Measurements from ENCODE around the gene BUB1B. TPM values are rescaled to one million over a fixed set of nuclear protein-coding genes. Genes with fewer than 3 reads are reported as not detected.
A peak's percentile ranks its signal among the peaks of the same experiment; 100 is the strongest.
"Not testable (repeated sequence)": the region's sequence is repeated elsewhere in the genome, so short reads cannot be mapped to it uniquely, and the experiment has no call there.

Gene BUB1B
- 10 to 100 TPM in 1 of 6 donors, 1 to 10 TPM in 3, under 1 TPM in 1, not detected in 1; 0.79 to 12.1 (median 2.7) TPM for total RNA-seq

DNA sequence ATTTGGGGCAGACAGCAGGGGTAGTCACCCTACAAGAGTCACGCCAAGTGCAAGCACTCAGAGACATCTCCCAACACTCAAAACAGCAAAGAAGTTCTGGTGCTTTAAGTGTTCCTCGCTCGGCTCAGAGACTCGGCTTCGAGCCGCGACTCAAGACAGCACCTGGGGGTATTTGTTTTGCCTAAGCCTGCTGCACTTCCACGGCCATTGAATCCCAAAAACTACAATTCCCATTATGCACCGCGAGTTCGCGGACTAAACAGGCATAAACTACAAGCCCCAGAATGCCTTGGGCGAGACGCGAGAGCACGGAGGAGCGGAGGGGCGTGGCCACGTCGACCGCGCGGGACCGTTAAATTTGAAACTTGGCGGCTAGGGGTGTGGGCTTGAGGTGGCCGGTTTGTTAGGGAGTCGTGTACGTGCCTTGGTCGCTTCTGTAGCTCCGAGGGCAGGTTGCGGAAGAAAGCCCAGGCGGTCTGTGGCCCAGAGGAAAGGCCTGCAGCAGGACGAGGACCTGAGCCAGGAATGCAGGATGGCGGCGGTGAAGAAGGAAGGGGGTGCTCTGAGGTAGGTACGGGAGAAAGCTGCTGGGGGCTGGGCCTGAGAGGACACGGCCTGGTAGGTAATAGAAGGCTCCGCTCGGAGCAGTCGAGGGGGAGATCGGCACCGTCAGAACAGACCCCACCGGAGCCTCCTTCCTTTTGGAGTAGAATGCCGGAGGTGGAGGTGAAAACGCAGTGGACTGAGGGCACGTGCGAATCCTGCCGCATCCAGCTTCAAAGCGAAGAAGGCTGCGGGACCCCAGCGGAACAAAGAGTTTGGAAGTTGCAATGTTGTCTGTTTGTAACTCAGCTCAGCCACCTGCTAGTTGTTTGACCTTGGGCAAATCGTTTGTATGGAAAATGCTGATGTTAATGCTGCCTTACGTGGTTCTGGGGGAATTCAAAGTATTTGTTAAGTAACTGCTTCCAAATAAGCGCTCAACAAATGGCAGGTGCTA is at the start of gene BUB1B:
Gene BUB1B (plus strand): TSS at position 381 of the 1,000 bp plus-strand sequence. CDS start 152 bp downstream, at position 533.
- DNase-seq (peak; percentile 93 to 97), ATAC-seq (ENCODE audit: low FRiP score in 2 of 2) (peak; percentile 95 to 99)
- Histone ChIP-seq H3K4me1 (peaks cover 9 to 17% (median 11%) of the 10 kb centered on the region in 4 donors), H3K36me3 (no peaks in the 10 kb centered on the region), H3K27ac (no peak within 1 kb of the TSS), H3K9me3 (no peaks in the 10 kb centered on the region), H3K27me3 (no peaks in the 10 kb centered on the region), H3K4me3 (peak within 1 kb of the TSS; percentile 44 to 82 (median 60))
- 2 to 5% methylated on average over 28 to 54 of the region's 54 CpGs for WGBS, 2 donors
- TF ChIP-seq POLR2AphosphoS5 (IDR thresholded peaks at IDR 0.05) (peak; percentile 45 to 87), EP300 (IDR thresholded peaks at IDR 0.05) (no peak)

DNA sequence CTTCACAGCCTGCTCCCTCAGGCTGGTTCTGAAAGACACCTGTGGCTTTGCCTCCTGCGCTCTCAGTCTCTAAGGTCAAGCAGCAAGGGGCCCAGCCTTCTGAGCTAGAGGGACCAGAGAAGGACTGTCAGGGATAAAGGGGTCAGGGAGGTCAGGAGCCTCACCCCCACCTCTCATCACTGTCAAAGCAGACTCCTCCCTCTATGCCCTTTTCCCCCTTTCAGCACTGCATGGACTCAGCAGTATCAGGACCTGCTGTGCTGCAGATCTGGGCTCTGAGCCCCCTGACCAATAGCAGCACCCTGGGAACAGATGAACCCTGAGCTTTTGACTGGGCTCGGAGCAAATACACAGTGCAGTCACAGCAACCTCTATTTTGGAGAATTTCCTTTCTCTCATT is 49.0 kb upstream of the BUB1B start:
- ATAC-seq (ENCODE audit: low FRiP score in 2 of 2) (no peak), DNase-seq (no peak)
- Histone ChIP-seq H3K27ac (no peak overlapping the region), H3K4me1 (peaks cover 16 to 25% (median 19%) of the 10 kb centered on the region in 4 donors), H3K9me3 (no peaks in the 10 kb centered on the region), H3K27me3 (no peaks in the 10 kb centered on the region), H3K36me3 (no peaks in the 10 kb centered on the region), H3K4me3 (no peak overlapping the region)
- TF ChIP-seq POLR2A (IDR thresholded peaks at IDR 0.05) (no peak), EP300 (IDR thresholded peaks at IDR 0.05) (no peak), CTCF (IDR thresholded peaks at IDR 0.05) (no peak), POLR2AphosphoS5 (IDR thresholded peaks at IDR 0.05) (no peak)
- 93 to 96% methylated on average over 2 of the region's 2 CpGs for WGBS, 2 donors

DNA sequence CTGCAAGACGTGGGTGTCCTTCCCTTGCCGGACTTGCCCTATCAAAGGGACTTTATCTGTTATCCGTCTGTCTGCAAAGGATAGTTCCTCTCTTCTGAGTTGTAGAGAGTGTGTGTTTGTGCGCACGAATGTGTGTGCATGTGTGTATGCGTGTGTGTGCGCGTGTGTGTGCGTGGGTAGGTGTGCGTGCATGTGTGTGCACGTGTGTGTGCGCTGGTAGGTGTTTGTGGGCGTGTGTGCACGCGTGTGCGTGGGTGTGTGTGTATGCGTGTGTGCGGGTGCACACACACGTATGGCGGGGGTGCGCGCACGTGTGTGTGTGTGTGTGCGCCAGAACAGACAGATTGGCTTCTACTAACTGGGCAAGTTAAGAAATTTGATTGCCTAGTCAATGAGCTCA is 48.1 kb upstream of the BUB1B start:
- Histone ChIP-seq H3K27ac (no peak overlapping the region), H3K4me1 (peaks cover 7 to 16% (median 10%) of the 10 kb centered on the region in 4 donors), H3K4me3 (no peak overlapping the region), H3K36me3 (no peaks in the 10 kb centered on the region), H3K9me3 (no peaks in the 10 kb centered on the region), H3K27me3 (no peaks in the 10 kb centered on the region)
- TF ChIP-seq CTCF (IDR thresholded peaks at IDR 0.05) (no peak), POLR2A (IDR thresholded peaks at IDR 0.05) (no peak), EP300 (IDR thresholded peaks at IDR 0.05) (no peak), POLR2AphosphoS5 (IDR thresholded peaks at IDR 0.05) (no peak)
- WGBS, 2 donors: 82 to 83% methylated on average over 16 to 20 of the region's 24 CpGs
- no peak for ATAC-seq (ENCODE audit: low FRiP score in 2 of 2)
- no peak for DNase-seq

DNA sequence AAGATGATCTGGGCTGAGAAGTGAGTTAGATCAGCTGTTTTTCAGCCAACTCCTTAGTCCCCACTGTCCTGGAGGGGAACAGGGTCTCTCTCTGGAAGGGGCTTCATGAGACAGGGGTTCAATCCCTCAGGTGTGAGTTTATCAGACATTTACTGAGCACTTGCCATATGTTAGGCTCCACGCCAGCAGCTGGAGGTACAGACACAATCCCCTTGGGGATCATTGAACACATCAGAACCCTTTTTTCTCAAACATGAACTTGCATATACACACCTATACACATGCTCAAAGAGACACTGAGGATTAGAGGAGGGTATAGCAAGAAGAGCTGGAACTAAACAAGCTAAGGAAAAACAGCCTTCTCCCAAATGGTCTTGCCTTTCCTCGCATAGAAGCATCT is 46.7 kb upstream of the BUB1B start:
- H3K4me1 ChIP-seq: peaks cover 0 to 11% (median 5%) of the 10 kb centered on the region in 4 donors
- WGBS, 2 donors: 94 to 98% methylated on average over 2 of the region's 2 CpGs
- DNase-seq (no peak), ATAC-seq (ENCODE audit: low FRiP score in 2 of 2) (no peak)
- no peak overlapping the region for H3K4me3 ChIP-seq
- H3K27ac ChIP-seq: no peak overlapping the region
- no peaks in the 10 kb centered on the region for H3K27me3 ChIP-seq
- no peak for TF ChIP-seq POLR2AphosphoS5 (IDR thresholded peaks at IDR 0.05)
- no peak for TF ChIP-seq CTCF (IDR thresholded peaks at IDR 0.05)
- TF ChIP-seq EP300 (IDR thresholded peaks at IDR 0.05): no peak
- TF ChIP-seq POLR2A (IDR thresholded peaks at IDR 0.05): no peak
- H3K36me3 ChIP-seq: no peaks in the 10 kb centered on the region
- H3K9me3 ChIP-seq: no peaks in the 10 kb centered on the region

GRCh38 chr15:40115106-40115505 is 45.8 kb upstream of the BUB1B start:
- not testable (repeated sequence) for H3K4me3 ChIP-seq; H3K4me1 ChIP-seq; H3K27ac ChIP-seq; ATAC-seq (ENCODE audit: low FRiP score in 2 of 2); DNase-seq; H3K36me3 ChIP-seq; H3K27me3 ChIP-seq; H3K9me3 ChIP-seq
- WGBS, 2 donors: 94 to 96% methylated on average over 14 of the region's 14 CpGs
